Smooth muscle cell (in vitro differentiated cells): ENCODE data around the gene TTLL10. TPM values are rescaled to one million over a fixed set of nuclear protein-coding genes. Genes with fewer than 3 reads are reported as not detected.

Source experiments
- DNase-seq: peaks from one replicate; lab custom pipeline; 2025; ENCODE audit not compliant: unreplicated experiment; lab: John Stamatoyannopoulos, UW
- H2AFZ ChIP-seq: fragments of 200-600 bp; sonication (generic); 2 replicates; pipeline ENCODE4 v1.6.0; 2016; ENCODE audit warnings: antibody characterized with exemption, low read depth, mild to moderate bottlenecking
- H3F3A ChIP-seq: fragments of 200-600 bp; sonication (generic); 2 replicates; pipeline ENCODE4 v1.6.0; 2017; ENCODE audit warnings: antibody characterized with exemption, low read depth
- H3K27ac ChIP-seq: fragments of 200-600 bp; sonication (generic); 2 replicates; pipeline ENCODE4 v1.5.1; 2016; ENCODE audit warnings: low read depth, mild to moderate bottlenecking
- H3K27me3 ChIP-seq: fragments of 200-600 bp; sonication (generic); 2 replicates; pipeline ENCODE4 v1.6.1; 2016; ENCODE audit warnings: low read depth, mild to moderate bottlenecking
- H3K36me3 ChIP-seq: fragments of 200-600 bp; sonication (generic); 2 replicates; pipeline ENCODE4 v1.5.1; 2016; ENCODE audit warnings: low read depth
- H3K4me1 ChIP-seq: fragments of 200-600 bp; sonication (generic); 2 replicates; pipeline ENCODE4 v1.5.1; 2016; ENCODE audit warnings: low read depth
- H3K4me2 ChIP-seq: fragments of 200-600 bp; sonication (generic); 2 replicates; pipeline ENCODE4 v1.6.0; 2016; ENCODE audit warnings: mild to moderate bottlenecking
- H3K4me3 ChIP-seq: fragments of 200-600 bp; sonication (generic); 2 replicates; pipeline ENCODE4 v1.5.1; 2016; ENCODE audit warnings: mild to moderate bottlenecking
- H3K79me2 ChIP-seq: fragments of 200-600 bp; sonication (generic); 2 replicates; pipeline ENCODE4 v1.6.0; 2016; ENCODE audit warnings: low read depth, mild to moderate bottlenecking
- H3K9ac ChIP-seq: fragments of 200-600 bp; sonication (generic); 2 replicates; pipeline ENCODE4 v1.6.0; 2016; ENCODE audit warnings: low read depth
- H3K9me3 ChIP-seq: fragments of 200-600 bp; sonication (generic); replicated peaks from 2 replicates; pipeline ENCODE4 v1.5.1; 2016; ENCODE audit warnings: low read depth
- H4K20me1 ChIP-seq: fragments of 200-600 bp; sonication (generic); 2 replicates; pipeline ENCODE4 v1.6.0; 2016; ENCODE audit warnings: low read depth
- CTCF ChIP-seq: fragments of 200-600 bp; sonication (generic); IDR thresholded peaks from 2 replicates; pipeline ENCODE4 v1.5.1; 2017; ENCODE audit warnings: borderline replicate concordance, mild to moderate bottlenecking, antibody characterized with exemption; ENCODE audit not compliant: insufficient read depth, poor library complexity, severe bottlenecking
- WGBS: methylation state at CpG from one replicate; pipeline ENCODE4 v1.1.7; 2016; ENCODE audit warnings: low lambda C conversion rate; 5-methylcytosine and 5-hydroxymethylcytosine counted together
- polyA plus RNA-seq: library from polyadenylated mRNA; unstranded; fragments of >200 nt; fragmentation: Nextera tagmentation; extraction: Ambion mirVana; gene quantifications from 2 replicates; pipeline ENCODE4 v1.2.1, GENCODE V29; 2016
- total RNA-seq: library from RNA; depleted of rRNA; stranded (reverse); fragments of >200 nt; gene quantifications from 2 replicates; pipeline ENCODE4 v1.2.3, GENCODE V29; 2014

TTLL10 gene
- total and polyA plus RNA-seq, 2 experiments from 2014 or later, result not detected

- H3K27ac ChIP-seq, result peak within 1 kb of the TSS; percentile 80
- TF ChIP-seq CTCF, result no peak
- peaks cover 56% of the 10 kb centered on the region for H3K79me2 ChIP-seq
- peak within 1 kb of the TSS; percentile 95 for H3K9ac ChIP-seq
- no peaks in the 10 kb centered on the region for H3K36me3 ChIP-seq
- peak within 1 kb of the TSS; percentile 87 for H3K4me2 ChIP-seq
- no peaks in the 10 kb centered on the region for H3F3A ChIP-seq
- no peaks in the 10 kb centered on the region for H3K9me3 ChIP-seq
- peaks cover 37% of the 10 kb centered on the region for H4K20me1 ChIP-seq
- H2AFZ ChIP-seq, result peak within 1 kb of the TSS; percentile 51
- under 1% methylated on average over 87 of the region's 99 CpGs for WGBS
- no peaks in the 10 kb centered on the region for H3K27me3 ChIP-seq
- peak; percentile 79 for DNase-seq
- peaks cover 7% of the 10 kb centered on the region for H3K4me1 ChIP-seq
- peak within 1 kb of the TSS; percentile 99 for H3K4me3 ChIP-seq
Measured at GRCh38 chr1:1231400-1232207, 57.9 kb downstream of the TTLL10 start, which contains the start of gene SDF4. SDF4 (minus strand) TSS chr1:1232001; CDS start chr1:1228772, 3,229 bp downstream.

GRCh38 chr1:1232208-1232795, 58.6 kb downstream of the TTLL10 start, which contains the start of gene B3GALT6:
B3GALT6 (plus strand) TSS chr1:1232237; CDS start chr1:1232279, 42 bp downstream.
- TF ChIP-seq CTCF, result no peak
- peak within 1 kb of the TSS; percentile 80 for H3K27ac ChIP-seq
- peaks cover 31% of the 10 kb centered on the region for H4K20me1 ChIP-seq
- H3K4me3 ChIP-seq, result peak within 1 kb of the TSS; percentile 99
- no peak for DNase-seq
- no peaks in the 10 kb centered on the region for H3F3A ChIP-seq
- H3K4me1 ChIP-seq, result peaks cover 7% of the 10 kb centered on the region
- H3K79me2 ChIP-seq, result peaks cover 51% of the 10 kb centered on the region
- no peaks in the 10 kb centered on the region for H3K36me3 ChIP-seq
- peak within 1 kb of the TSS; percentile 51 for H2AFZ ChIP-seq
- no peaks in the 10 kb centered on the region for H3K27me3 ChIP-seq
- 26% methylated on average over 79 of the region's 100 CpGs for WGBS
- peak within 1 kb of the TSS; percentile 95 for H3K9ac ChIP-seq
- H3K4me2 ChIP-seq, result peak within 1 kb of the TSS; percentile 87
- H3K9me3 ChIP-seq, result no peaks in the 10 kb centered on the region

- 96% methylated on average over 94 of the region's 98 CpGs for WGBS
- H3K4me3 ChIP-seq, result no peak overlapping the region
- H3K9ac ChIP-seq, result no peak overlapping the region
- peaks cover 7% of the 10 kb centered on the region for H3K4me1 ChIP-seq
- H2AFZ ChIP-seq, result no peak overlapping the region
- peaks cover 44% of the 10 kb centered on the region for H3K79me2 ChIP-seq
- no peaks in the 10 kb centered on the region for H3F3A ChIP-seq
- H3K27ac ChIP-seq, result no peak overlapping the region
- no peaks in the 10 kb centered on the region for H3K36me3 ChIP-seq
- no peaks in the 10 kb centered on the region for H3K9me3 ChIP-seq
- peak overlapping the region; percentile 54 for H3K4me2 ChIP-seq
- DNase-seq, result no peak
- H4K20me1 ChIP-seq, result peaks cover 26% of the 10 kb centered on the region
- no peaks in the 10 kb centered on the region for H3K27me3 ChIP-seq
- no peak for TF ChIP-seq CTCF
Measured at GRCh38 chr1:1232796-1233566, 59.3 kb downstream of the TTLL10 start.
